GM19395 (cell line): ENCODE results near the gene GSTT2.
"Not testable (repeated sequence)": the region's sequence is repeated elsewhere in the genome, so short reads cannot be mapped to it uniquely, and the experiment has no call there.

Source experiments
- ATAC-seq: cut with Tn5 transposase; IDR thresholded peaks from one replicate; pipeline ENCODE4 v1.9.1; 2021; ENCODE audit warnings: mild to moderate bottlenecking, moderate library complexity; ENCODE audit not compliant: unreplicated experiment

GSTT2 gene

GRCh38 chr22:23979557-23980240, at the start of gene GSTT2:
GSTT2 (plus strand) TSS chr22:23980134.
- not testable (repeated sequence) for ATAC-seq

GRCh38 chr22:23938328-23939016, 41.5 kb upstream of the GSTT2 start:
- no peak for ATAC-seq

- no peak for ATAC-seq
These were observed 40.9 kb upstream of the GSTT2 start for GRCh38 chr22:23939017-23939357.

GRCh38 chr22:23940166-23940565, 39.8 kb upstream of the GSTT2 start:
- ATAC-seq, result not testable (repeated sequence)

- not testable (repeated sequence) for ATAC-seq
These were observed 32.5 kb upstream of the GSTT2 start for GRCh38 chr22:23947391-23947790.

GRCh38 chr22:23949764-23950163, 30.2 kb upstream of the GSTT2 start:
- not testable (repeated sequence) for ATAC-seq

GRCh38 chr22:23951383-23951782, 28.6 kb upstream of the GSTT2 start:
- not testable (repeated sequence) for ATAC-seq

- not testable (repeated sequence) for ATAC-seq
These were observed 27.0 kb upstream of the GSTT2 start for GRCh38 chr22:23952794-23953405.

- not testable (repeated sequence) for ATAC-seq
These were observed 26.4 kb upstream of the GSTT2 start for GRCh38 chr22:23953485-23953884.

- ATAC-seq, result not testable (repeated sequence)
These were observed 25.5 kb upstream of the GSTT2 start for GRCh38 chr22:23954193-23954990.

GRCh38 chr22:23954991-23955305, 25.0 kb upstream of the GSTT2 start:
- ATAC-seq, result not testable (repeated sequence)

- ATAC-seq, result not testable (repeated sequence)
These were observed 24.0 kb upstream of the GSTT2 start for GRCh38 chr22:23955886-23956285.

- not testable (repeated sequence) for ATAC-seq
These were observed 23.5 kb upstream of the GSTT2 start for GRCh38 chr22:23956301-23956900.

GRCh38 chr22:23961084-23961771, 18.7 kb upstream of the GSTT2 start, which contains the start of gene GSTT2B:
GSTT2B (minus strand) TSS chr22:23961195; CDS start chr22:23961131, 64 bp downstream.
- not testable (repeated sequence) for ATAC-seq

- ATAC-seq, result peak; percentile 46
These were observed 13.8 kb upstream of the GSTT2 start for GRCh38 chr22:23966094-23966493.

- peak; percentile 91 for ATAC-seq
These were observed 13.4 kb upstream of the GSTT2 start, which contains the start of gene DDTL for GRCh38 chr22:23966568-23966967. DDTL (plus strand) TSS chr22:23966888; CDS start chr22:23966915, 27 bp downstream.

- no peak for ATAC-seq
These were observed 10.9 kb upstream of the GSTT2 start for GRCh38 chr22:23969071-23969470.

GRCh38 chr22:23970201-23970641, 9.7 kb upstream of the GSTT2 start:
- ATAC-seq, result no peak

GRCh38 chr22:23970816-23971486, 9.0 kb upstream of the GSTT2 start:
- no peak for ATAC-seq
